HG03039 (cell line): Measurements from ENCODE around the gene ZNF746.

Experiments used
- ATAC-seq: cut with Tn5 transposase; IDR thresholded peaks from one replicate; pipeline ENCODE4 v1.9.1; 2021; ENCODE audit warnings: mild to moderate bottlenecking, moderate library complexity; ENCODE audit not compliant: unreplicated experiment

Gene ZNF746

DNA sequence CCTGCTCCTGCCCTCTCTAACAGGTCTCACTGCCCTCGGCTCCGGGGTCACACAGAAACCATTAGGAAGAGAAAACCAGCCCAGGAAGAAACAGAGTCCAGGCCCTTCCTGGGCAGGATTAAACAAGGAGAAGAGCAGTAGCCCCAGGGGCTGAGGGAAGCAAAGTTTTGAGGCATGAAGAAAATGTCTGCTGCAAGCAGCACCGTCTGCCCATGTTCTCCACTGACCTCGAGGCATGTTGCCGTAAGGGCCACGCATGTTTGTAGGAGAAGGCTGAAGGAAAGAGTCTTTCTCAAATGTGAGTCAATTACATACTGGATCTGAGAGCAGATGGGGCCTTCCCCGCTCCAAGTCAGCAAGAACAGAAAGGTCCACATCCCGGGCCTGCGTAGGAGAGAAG is 4.2 kb downstream of the ZNF746 start:
- no peak for ATAC-seq

DNA sequence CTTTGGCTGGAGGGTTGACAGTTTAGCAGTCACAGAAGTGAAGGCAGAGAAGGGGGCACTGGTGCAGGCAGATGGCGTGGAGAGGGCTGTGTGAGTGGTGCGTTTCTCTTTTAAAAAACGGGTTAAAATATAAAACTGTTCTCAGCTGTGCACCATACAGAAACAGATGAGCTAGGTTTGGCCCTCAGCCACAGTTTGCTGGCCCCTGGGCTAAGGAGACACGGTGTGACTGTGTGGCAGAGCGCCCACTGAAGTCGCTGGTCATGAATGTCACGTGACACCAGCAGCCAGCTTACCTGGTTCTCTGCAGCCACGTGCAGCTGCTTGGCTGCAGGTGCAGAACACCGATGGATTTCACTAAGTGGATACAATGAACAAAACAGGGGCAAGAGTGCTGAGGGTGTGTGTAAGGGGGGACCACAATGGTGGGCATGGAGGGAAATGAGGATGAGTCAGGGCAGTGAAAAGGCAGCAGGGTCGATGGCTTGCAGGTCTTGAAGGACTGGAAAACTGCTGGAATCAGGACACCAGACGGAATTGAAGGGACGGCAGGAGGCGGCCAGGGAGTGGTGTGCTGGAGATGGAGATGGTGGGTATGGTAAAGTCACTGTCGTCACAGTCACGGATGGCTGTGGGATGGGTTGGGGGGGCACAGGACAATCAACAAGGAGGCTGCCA is 7.4 kb downstream of the ZNF746 start:
- ATAC-seq: no peak

DNA sequence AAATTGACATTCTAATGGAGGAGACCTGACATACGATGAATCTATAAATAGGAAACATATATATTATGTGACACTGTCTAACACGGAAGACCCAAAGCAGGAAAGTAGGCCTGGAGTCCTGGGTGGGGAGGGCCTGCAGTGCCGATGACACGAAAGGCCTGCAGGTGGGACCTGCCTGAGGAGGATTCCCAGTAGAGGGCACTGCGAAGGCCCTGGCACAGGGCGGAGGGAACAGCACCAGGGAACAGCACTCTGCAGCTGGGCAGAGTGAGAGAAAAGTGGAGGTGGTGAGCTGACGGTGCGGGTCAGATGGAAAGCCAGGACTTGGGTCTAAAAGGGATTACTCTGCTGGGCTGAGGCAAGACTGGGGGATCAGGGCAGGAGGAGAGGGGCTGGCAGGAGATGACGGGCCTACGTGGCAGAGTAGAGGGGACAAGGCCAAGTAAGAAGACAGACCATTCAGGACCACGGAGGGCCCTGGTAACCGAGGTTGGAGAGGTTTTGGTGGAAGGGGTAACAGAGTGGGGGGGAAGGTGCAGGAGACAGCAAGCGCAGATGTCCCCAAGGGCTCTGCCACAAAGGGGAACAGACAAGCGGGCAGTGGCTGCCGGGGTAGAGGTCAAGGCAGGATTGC is 8.1 kb downstream of the ZNF746 start:
- ATAC-seq: no peak

DNA sequence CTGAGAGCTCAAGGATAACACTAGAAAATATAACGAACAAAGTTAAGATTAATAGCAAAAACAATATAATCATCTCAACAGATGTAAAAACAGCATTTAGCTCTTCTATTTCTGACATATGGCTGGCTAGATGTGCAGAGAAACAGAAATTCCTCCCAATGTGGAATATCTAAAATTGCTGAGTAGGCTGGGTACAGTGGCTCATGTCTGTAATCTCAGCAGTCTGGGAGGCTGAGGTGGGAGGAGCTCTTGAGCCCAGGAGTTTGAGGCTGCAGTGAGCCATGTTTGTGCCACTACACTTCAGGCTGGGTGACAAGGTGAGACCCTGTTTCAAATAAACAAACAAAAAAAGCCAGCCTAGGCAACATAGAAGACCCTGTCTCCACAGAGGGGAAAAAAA is 18.0 kb downstream of the ZNF746 start:
- no peak for ATAC-seq

DNA sequence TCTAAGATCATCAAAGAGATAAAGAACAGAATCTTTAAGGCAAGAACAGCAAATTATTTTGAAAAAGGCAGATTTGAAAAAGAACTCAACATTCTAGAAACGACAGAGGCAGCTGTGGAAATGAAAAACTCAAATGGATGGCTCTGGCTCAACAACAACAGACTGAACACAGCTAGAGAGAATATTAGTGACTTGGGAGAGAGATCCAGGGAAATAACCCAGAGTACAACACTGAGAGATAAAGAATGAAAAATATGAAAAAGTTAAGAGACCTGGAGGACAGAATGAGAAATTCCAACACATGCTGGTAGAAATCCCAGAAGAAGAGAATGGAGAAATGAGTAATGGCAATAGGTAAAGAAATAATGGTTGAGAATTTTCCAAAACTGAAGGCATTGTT is 18.9 kb downstream of the ZNF746 start:
- ATAC-seq: no peak

DNA sequence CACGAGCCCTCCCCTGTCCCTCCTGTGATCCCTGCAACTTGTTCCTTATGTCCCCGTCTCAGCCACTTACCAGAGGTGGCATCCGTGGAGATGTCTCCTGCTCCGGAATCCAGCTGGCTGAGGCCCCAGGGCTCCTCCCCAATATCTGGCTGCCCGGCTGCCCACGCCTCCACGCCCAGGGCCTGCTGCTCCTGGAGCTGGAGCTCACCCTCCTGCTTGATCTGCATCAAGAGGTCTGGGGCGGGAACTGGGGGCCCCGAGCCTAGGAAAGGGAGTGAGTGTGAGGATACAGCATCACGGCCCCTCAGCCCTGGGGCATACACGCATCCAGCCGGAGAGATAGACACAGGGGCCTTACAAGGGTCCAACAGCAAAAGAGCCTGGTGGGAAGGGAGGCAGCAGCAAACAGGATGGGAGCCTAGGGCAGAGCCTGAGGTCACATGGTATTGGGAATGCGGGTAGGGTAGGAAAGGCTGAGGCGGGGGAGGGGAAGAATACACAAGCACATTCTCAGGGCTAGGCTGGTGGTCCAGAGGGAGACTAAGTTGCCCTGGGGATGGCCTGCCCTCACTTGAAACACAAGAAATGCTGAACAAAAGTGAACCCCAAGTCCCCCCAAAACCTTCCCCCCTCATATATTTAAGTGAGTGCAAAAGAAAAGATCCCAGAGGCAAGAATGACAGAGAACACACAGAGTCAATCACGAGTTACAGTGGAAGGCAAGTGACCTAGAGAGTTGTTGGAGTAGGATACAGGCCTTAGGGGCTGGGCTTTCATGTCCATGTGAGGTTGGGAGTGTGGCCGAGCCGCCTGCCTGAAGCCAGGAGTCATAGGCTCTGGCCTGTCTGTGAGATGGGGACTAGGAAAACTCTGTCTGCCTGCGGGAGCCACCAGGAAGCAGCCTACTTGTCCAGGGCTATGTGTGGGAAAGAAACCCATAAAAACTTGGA is 19.8 kb downstream of the ZNF746 start:
- no peak for ATAC-seq

DNA sequence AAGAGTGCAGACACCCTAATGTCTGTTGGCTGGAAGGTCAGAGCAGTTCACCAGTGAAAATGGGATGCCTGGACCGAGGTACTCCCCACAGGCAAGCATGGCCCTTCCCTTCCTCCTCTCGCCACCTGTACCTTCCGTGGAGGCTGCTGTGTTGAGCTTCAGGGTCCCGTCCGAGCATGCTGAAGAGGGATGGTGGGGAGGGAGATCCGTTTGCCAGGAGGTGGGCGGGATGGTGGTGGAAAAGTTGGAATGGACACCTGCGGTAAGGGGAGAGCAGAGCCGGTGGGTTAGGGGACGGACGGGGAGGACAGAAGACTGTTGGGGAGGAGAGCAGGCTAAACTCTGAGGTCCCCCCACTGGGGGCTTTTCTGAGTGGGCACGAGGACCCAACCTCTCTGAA is 20.8 kb downstream of the ZNF746 start:
- no peak for ATAC-seq

DNA sequence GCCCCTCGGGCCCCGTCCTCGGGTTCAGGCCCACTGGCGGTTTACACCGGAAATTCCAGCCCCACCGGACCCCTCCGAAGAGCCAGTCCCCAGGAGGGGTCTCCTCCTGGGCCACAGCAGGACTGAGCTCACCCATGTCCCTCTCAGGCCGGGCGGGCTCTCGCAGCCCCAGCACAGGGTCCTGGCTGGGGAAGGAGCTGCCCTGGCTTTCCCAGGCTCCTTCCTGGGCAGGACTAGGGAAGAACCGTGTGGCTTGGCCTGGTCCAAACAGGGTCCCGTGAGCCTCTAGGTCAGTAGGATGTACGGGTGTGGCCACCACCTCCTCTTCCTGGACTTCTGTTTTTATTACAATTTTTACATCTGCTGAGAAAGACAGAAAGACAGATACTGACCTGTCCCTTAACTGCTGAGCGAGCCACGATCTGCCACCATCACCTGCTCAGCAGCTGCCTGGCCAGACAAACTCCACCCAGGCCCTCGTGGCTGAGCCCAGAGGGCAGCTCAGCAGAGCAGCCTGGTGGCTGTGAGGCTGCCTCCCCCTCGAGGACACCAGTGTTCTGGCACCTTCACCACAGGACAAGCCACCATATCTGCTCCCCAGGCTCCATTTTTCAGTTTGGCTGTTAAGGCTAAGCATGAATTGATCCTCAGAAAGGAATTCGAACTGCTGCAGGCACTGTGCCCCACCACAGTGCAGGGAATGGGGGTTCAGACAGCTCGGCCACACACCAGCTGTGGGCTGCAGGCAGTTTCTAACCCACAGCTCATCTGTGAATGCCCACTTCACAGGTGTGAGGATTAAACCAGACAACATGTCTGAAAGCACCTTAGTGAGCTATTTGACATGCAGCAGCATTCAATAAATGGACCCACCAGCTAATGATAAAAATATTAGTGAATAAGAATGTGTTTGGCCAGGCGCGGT is 22.2 kb downstream of the ZNF746 start:
- ATAC-seq: no peak

DNA sequence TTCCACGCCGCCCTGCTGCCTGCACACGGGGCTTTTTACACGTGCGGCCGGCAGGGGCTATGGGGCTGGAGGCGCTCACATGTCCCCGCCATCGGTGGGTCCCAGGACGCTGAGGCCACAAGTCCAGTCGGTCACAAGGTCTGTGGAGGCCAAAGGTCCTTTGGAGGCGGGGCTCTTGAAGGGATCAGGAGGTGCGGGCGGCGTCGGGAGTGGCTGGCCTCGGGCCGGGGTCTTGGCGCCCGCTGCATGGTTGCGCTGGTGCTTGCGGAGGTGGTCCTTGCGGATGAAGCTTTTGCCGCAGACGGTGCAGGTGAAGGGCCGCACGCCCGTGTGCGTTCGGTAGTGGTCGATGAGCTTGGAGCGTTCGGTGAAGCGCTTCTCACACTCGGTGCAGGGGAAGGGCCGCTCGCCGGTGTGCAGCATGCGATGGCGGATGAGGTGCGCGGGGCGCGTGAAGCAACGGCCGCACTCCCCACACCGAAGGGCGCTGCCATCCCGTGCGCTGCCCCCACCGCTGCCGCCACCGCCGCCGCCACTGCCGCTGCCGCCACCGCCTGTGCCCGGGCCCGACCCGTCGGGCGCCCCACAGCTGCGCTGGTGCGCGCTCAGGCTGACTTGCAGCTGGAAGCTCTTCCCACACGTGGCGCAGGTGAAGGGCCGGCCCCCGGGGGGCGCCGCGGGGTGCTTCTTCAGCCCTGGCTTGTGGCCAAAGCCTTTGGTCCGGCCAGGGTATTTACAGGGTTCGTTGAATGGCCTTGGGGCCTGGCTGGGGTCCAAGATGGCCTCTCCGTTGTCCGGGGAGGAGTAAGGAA is 23.1 kb downstream of the ZNF746 start:
- ATAC-seq: no peak

DNA sequence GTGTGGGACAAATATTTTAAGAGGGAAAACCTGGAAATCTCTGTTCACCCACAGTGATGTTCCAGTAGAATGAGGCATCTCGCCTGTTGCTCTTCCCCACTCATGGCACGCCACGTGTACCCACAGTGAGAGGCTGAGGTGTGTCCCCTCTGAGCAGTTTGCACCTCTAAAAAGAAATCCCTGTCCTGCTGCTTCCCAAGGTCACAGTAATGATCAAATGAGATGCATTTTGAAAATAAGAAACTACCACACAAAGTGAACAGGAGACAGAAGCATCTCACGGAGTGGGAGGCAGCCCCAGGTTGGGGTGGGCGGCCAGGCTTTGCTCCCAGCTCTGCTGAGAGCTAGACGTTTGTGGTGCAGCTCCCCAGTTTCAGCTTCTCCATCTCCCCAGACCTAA is 24.4 kb downstream of the ZNF746 start:
- ATAC-seq: no peak

DNA sequence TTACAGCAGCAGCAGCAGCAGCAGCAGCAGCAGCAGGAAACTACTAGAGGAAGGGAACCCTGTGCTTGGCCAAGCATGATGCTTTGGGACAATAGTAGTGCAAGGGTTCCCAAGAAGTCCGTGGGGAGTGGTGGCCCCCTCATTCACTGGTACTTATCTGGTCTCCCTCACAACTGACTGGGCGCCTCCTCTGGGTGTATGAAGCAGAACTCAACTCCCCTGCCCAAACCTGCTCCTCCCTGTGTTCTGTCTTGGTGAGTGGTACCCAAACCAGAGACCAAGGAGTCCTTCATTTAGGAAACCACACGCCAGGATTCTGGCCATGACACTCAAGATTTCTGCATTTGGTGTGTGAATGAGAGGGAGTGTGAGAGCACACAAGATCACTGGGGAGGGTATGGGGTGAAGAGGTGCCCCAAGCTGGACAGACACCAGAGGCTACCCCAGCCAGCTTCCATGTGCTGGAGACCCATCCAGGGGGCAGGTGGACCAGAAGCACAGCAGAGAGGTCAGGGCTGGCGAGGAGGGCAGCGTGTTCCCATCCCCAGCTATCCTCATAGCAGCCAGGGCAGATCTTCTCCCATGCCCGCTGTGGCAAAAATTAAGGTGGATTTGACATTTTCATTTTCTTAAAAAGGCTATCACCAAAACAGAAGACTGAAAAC is 26.2 kb downstream of the ZNF746 start:
- ATAC-seq: no peak

DNA sequence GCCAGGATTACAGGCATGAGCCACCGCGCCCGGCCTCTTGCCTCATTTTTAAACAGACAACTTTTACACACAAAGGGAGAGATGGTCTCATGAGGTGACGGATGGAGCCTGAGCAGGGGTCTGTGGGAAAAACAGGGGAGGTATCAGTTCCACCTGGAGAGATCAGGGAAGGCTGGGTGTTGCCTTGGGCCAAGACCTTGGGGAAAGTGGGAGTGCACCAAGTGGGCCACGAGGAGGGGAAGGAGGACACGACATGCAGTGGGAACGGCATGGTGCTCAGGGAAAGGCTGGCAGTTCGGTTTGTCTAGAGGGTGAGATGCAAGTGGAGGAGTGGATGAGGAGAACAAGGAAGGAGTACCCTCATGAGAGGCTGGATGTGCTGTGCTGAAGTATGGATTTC is 27.8 kb downstream of the ZNF746 start:
- ATAC-seq: no peak

DNA sequence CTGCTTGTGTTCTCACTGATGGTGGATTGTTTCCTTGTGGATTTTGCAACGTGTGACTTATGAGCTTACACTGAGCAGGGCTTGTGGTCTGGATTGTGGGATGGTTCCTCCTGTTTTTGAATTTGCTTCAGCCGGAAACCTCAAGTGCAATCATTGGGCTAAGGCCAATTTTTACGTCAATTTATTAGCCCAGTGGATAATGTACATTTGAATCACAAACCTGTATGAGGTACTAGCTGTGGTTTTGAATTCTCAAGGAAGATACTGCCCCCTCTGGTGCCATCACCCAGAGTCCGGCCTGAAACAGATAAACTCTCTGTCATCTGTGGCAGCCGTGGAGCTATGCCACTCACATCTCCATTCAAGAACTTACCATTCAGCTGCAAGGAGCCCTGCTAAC is 29.4 kb downstream of the ZNF746 start:
- no peak for ATAC-seq

DNA sequence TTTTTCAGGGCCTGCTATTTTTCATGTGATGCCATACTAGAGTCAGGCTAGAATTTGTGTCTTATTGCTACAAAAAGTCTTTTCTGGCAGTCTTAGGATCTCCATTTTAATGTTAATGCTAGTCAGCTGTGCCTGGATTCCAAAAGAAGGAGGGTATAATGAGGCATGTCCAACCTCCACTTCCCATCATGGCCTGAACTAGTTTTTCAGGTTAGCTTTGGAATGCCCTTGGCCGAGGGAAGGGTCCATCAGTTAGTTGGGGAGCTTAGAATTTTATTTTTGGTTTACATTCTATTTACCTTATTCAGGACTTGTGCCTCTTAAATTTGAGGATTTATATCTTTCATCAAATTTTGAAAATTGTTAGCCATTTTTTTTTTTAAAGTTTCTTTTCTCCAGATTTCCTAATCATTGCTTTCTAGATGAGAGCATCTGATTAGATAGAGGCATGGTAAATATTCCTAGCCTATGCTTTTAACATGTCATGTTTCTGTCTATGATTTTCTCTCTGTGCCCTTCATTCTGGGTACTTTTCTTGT is 30.2 kb downstream of the ZNF746 start:
- ATAC-seq: no peak

DNA sequence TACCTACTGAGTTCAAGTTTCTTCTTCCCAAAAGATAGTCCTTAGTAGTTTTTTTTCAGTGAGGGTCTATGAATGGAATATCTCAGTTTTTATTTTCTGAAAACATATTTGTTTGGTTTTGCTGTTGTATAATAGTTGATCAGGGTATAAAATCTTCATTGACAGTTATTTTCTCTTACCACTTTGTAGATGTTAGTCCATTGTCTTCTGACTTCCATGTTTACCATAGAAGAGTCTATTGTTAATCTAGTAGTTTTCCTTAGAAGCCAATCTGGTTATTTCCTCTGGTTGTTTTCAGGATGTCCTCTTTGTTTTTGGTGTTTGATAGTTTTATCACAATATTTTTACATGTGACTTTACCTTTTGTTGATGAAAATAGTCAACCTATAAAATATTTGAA is 31.2 kb downstream of the ZNF746 start:
- no peak for ATAC-seq

DNA sequence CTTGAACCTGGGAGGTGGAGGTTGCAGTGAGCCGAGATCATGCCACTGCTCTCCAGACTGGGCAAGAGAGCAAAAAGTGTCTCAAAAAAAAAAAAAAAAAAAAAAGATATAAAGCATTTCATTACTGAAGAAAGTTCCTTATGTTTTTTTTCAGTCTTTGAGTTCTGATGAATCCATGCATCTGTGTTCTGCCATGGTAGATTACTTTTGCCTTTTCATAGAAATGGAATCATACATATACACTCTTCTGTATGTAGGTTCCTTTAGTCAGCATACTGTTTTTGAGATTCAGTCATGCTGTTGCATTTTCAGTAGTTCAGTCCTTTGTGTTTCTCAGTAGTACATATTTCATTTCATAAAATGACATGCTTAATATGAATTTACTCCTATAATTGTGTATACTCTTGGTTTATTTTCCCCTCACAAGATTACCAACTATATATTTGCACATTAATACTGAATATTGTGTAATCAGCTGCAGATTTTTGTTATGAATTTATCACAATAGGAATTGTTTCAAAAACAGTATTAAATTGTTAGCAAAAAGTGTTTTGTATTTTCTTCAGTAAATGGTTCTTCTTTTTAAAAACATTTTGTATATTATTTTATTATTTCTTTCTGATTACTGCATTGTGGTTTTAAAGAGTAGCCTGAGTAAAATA is 34.0 kb downstream of the ZNF746 start:
- no peak for ATAC-seq

DNA sequence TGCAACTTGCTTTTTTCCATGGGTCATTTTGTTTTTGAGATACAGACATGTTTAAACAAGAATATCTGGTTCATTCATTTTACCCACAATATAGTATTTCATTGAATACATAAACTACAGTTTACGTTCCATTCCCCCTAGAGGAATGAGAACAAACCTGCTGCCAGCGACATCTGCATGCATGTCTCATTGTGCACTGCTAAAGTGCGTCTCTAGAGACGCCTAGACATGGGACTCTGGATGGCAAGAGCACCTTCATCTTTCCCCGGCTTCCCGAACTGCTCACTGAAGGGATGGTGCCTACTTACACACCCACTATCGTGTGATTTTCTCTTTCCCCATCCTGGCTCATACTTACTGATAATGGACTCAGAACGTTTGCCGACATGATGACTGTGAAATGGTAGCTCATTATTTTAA is 35.5 kb downstream of the ZNF746 start:
- ATAC-seq: no peak

DNA sequence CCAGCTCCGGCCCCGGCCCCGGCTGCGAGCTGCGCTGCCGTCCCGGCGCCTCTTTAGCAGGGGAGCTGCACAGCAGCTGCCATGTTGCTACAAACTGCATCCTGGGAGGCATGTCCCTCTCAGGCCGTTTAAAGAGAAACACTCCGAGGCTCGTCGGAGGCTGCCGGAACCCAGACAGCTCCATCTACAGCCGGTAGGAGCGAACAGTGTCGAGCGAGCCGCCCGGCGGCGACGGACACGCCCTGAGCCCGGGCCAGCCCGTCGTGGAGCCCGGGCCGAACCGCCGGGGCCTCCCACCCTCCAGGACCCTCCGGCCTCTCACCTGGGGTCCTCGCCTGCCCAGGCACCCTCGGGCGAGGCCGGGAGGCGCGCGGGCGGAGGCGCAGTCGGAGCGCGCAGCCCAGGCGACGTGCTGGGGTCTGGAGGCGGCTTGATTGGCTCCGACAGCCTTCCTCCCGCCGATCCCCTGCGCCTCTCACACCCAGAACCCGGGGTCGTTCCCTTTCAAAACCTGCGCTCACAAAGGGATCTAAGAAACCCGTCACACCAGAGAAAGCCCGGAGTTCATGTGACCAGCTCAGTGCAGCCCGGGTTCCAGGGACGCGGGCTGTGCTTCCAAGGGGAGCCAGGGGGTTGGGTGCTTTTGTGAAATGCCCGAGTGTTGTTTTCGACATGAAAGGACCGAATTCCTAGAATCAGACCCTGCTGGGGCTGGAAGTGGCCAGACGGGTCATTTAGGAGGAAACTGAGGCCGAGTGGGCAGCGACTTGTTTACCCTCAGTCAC is 36.9 kb downstream of the ZNF746 start, which contains the start of gene ZNF777:
ZNF777 (minus strand) TSS at position 570 of the 785 bp plus-strand sequence. CDS start 5,040 bp downstream, outside the sequence.
- ATAC-seq: peak; percentile 93
